HG02798 (cell line): Measurements from ENCODE around the gene PDE9A.
"Not testable (repeated sequence)": the region's sequence is repeated elsewhere in the genome, so short reads cannot be mapped to it uniquely, and the experiment has no call there.

Experiments
- ATAC-seq: cut with Tn5 transposase; IDR thresholded peaks from one replicate; pipeline ENCODE4 v1.9.1; 2021; ENCODE audit warnings: mild to moderate bottlenecking; ENCODE audit not compliant: unreplicated experiment, poor library complexity

Gene PDE9A

GRCh38 chr21:42653231-42654061 lies at the start of gene PDE9A:
Gene PDE9A, plus strand, starts transcription at chr21:42653621. Its CDS starts 194 bp downstream, at chr21:42653815.
- ATAC-seq = no peak

GRCh38 chr21:42607102-42607501 lies 46.3 kb upstream of the PDE9A start:
- no peak for ATAC-seq

- no peak for ATAC-seq
Measured at GRCh38 chr21:42607525-42608102, 45.8 kb upstream of the PDE9A start.

- no peak for ATAC-seq
Measured at GRCh38 chr21:42608446-42608845, 45.0 kb upstream of the PDE9A start.

- no peak for ATAC-seq
Measured at GRCh38 chr21:42609811-42610210, 43.6 kb upstream of the PDE9A start.

GRCh38 chr21:42611852-42612251 lies 41.6 kb upstream of the PDE9A start:
- no peak for ATAC-seq

- ATAC-seq = no peak
Measured at GRCh38 chr21:42612390-42612789, 41.0 kb upstream of the PDE9A start.

- no peak for ATAC-seq
Measured at GRCh38 chr21:42613756-42614155, 39.7 kb upstream of the PDE9A start.

GRCh38 chr21:42614396-42614795 lies 39.0 kb upstream of the PDE9A start:
- ATAC-seq = no peak

- no peak for ATAC-seq
Measured at GRCh38 chr21:42614811-42615351, 38.5 kb upstream of the PDE9A start.

GRCh38 chr21:42615377-42615776 lies 38.0 kb upstream of the PDE9A start:
- not testable (repeated sequence) for ATAC-seq

GRCh38 chr21:42615924-42616323 lies 37.5 kb upstream of the PDE9A start:
- no peak for ATAC-seq

- ATAC-seq = no peak
Measured at GRCh38 chr21:42616446-42616845, 37.0 kb upstream of the PDE9A start.

GRCh38 chr21:42616941-42617340 lies 36.5 kb upstream of the PDE9A start:
- ATAC-seq = no peak

GRCh38 chr21:42617486-42617885 lies 35.9 kb upstream of the PDE9A start:
- no peak for ATAC-seq

- no peak for ATAC-seq
Measured at GRCh38 chr21:42618707-42619102, 34.7 kb upstream of the PDE9A start.

GRCh38 chr21:42619166-42619565 lies 34.3 kb upstream of the PDE9A start:
- ATAC-seq = no peak

GRCh38 chr21:42619841-42620240 lies 33.6 kb upstream of the PDE9A start:
- no peak for ATAC-seq

GRCh38 chr21:42621166-42621818 lies 32.1 kb upstream of the PDE9A start:
- ATAC-seq = no peak

- no peak for ATAC-seq
Measured at GRCh38 chr21:42621819-42622177, 31.6 kb upstream of the PDE9A start.

- no peak for ATAC-seq
Measured at GRCh38 chr21:42622284-42622683, 31.1 kb upstream of the PDE9A start.
